Stimulated activated effector memory CD8-positive, alpha-beta T cell treated with anti-CD3 and anti-CD28 coated beads, Interleukin-12 subunit alpha, Interleukin-12 subunit beta, amount 100 ng/mL, for 72 hours (primary cell): ENCODE results near the gene NDUFA12.
"Not testable (repeated sequence)": the region's sequence is repeated elsewhere in the genome, so short reads cannot be mapped to it uniquely, and the experiment has no call there.

ENCODE experiments used
- ATAC-seq: fragments of 150-1000 bp; cut with Tn5 transposase; 2 replicates; pipeline ENCODE4 v1.10.0; 2021
- DNase-seq, 2 donors: peaks; one replicate each; pipeline ENCODE4 v3.0.0; 2021 to 2022; ENCODE audit warnings: low spot score in 2 of 2
- H3K27ac Mint-ChIP-seq: one replicate; pipeline ENCODE4 v1.8.0; 2022; ENCODE audit warnings: mild to moderate bottlenecking, mixed read lengths
- H3K36me3 Mint-ChIP-seq: one replicate; pipeline ENCODE4 v1.8.0; 2022; ENCODE audit warnings: mild to moderate bottlenecking, mixed read lengths
- H3K4me1 Mint-ChIP-seq: one replicate; pipeline ENCODE4 v1.8.0; 2022; ENCODE audit warnings: mixed read lengths
- H3K4me3 Mint-ChIP-seq: one replicate; pipeline ENCODE4 v1.8.0; 2022; ENCODE audit warnings: mild to moderate bottlenecking, mixed read lengths
- H3K9me3 Mint-ChIP-seq: one replicate; pipeline ENCODE4 v1.8.0; 2022; ENCODE audit warnings: mixed read lengths

NDUFA12 gene

DNA sequence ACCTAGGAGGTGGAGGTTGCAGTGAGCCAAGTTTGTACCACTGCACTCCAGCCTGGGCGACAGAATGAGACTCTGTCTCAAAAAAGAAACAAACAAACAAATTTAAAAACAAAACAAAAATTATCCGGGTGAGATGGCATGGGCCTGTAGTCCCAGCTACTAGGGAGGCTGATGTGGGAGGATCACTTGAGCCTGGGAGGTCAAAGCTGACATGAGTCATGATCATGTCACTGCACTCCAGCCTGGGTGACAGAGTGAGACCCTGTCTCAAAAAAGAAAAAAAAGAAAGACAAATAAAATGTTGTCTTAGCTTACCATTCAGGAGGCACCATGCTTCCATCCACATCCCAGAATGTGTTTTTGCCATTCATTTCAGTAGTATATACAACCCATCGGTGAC, 9.6 kb downstream of the NDUFA12 start:
- peaks cover 69% of the 10 kb centered on the region for H3K36me3 Mint-ChIP-seq
- peaks cover 30% of the 10 kb centered on the region for H3K4me1 Mint-ChIP-seq
- not testable (repeated sequence) for H3K9me3 Mint-ChIP-seq, DNase-seq, H3K27ac Mint-ChIP-seq, ATAC-seq, H3K4me3 Mint-ChIP-seq

DNA sequence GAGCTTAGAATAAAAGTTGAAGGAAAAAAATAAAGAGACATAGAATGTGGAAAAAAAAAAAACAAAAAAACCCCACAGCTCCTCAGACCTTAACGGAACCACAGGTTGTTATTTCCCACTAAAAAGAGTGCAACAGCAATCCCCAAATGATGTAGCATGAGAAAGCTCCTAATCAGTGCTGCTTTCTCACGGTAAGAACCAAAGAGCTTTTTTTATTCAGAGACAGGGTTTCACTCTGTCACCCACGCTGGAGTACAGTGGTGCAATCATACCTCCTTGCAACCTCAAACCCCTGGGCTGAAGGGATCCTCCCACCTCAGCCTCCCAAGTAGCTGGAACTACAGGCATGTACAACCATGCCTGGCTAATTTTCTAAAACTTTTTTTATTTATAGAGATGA, 13.3 kb downstream of the NDUFA12 start:
- peaks cover 57% of the 10 kb centered on the region for H3K36me3 Mint-ChIP-seq

DNA sequence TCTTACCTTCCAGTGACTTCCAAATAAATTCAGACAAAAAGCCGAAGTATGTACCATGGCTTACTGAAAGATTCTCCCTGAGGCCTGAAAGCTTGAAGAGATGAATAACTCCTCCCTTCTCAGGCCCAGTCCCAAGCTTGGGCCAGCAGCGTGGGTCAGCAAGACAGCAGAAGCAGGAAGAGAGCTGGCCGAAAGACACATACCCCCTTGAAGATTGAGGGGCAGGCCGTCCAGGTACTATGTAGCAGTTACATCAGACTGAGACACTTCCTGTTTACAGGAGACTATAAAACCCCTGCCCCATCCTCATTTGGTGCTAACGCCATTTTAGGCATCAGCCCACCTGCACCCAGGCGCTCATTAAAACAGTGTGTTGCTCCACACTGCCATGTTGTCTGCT, 15.0 kb downstream of the NDUFA12 start:
- H3K4me1 Mint-ChIP-seq = peaks cover 33% of the 10 kb centered on the region
- H3K9me3 Mint-ChIP-seq = no peaks in the 10 kb centered on the region
- DNase-seq = no peak
- H3K36me3 Mint-ChIP-seq = peaks cover 63% of the 10 kb centered on the region
- H3K27ac Mint-ChIP-seq = peak overlapping the region; percentile 41
- no peak overlapping the region for H3K4me3 Mint-ChIP-seq
- no peak for ATAC-seq

More for the DNA sequence above, 13.3 kb downstream of the NDUFA12 start:
- ATAC-seq (peak; percentile 31), DNase-seq (no peak)
- no peaks in the 10 kb centered on the region for H3K9me3 Mint-ChIP-seq
- peak overlapping the region; percentile 41 for H3K27ac Mint-ChIP-seq
- no peak overlapping the region for H3K4me3 Mint-ChIP-seq
- H3K4me1 Mint-ChIP-seq = peaks cover 28% of the 10 kb centered on the region

DNA sequence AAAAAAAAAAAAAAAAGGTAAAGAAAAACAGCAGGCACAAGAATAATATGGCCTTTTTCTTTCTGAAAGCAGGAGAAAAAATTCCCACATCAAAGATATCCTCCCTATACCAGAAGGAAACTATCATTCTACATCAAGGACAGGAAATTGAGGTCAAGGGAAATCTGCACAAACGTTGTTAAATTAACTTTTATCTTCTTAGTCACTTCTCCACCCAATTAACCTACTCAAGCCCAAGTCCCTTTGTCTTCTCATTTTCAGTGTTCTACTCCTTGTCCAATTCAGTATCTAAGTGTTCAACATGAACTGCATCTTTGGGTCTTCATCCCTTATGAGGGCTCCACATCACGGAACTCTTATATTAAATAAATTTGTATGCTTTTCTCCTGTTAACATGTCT, 15.7 kb downstream of the NDUFA12 start:
- Mint-ChIP-seq H3K4me3 (no peak overlapping the region), H3K4me1 (peaks cover 40% of the 10 kb centered on the region), H3K9me3 (no peaks in the 10 kb centered on the region), H3K36me3 (peaks cover 58% of the 10 kb centered on the region), H3K27ac (peak overlapping the region; percentile 35)
- no peak for ATAC-seq
- DNase-seq = no peak

DNA sequence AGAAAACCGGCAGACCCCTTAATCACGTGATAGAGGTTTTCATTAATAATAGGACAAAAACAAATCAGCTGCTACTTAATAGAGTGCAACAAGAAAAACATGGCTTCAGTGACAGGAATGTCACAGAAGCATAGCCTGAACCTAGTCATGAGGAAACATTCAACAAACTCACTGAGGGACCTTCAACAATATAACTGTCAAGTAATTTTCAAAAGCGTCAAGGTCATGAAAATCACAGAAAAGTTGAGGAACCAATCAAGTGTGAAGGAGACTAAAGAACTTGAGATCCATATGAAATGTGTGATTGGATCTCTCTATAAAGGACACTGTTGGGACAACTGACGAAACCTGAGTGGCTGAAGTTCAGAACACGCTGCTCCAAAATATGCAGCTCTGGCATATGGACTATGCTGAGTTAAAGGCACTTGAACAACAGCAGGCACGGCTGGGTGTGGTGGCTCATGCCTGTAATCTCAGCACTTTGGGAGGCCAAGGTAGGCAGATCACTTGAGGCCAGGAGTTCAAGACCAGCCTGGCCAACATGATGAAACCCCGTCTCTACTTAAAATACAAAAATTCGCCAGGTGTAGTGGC, 16.3 kb downstream of the NDUFA12 start:
- ATAC-seq = no peak
- H3K9me3 Mint-ChIP-seq = no peaks in the 10 kb centered on the region
- no peak for DNase-seq
- peak overlapping the region; percentile 35 for H3K27ac Mint-ChIP-seq
- peaks cover 52% of the 10 kb centered on the region for H3K36me3 Mint-ChIP-seq
- peaks cover 43% of the 10 kb centered on the region for H3K4me1 Mint-ChIP-seq
- H3K4me3 Mint-ChIP-seq = no peak overlapping the region

GRCh38 chr12:94985099-94985498, 18.4 kb downstream of the NDUFA12 start:
- not testable (repeated sequence) for H3K9me3 Mint-ChIP-seq, ATAC-seq, H3K4me3 Mint-ChIP-seq, DNase-seq, H3K27ac Mint-ChIP-seq
- Mint-ChIP-seq H3K36me3 (peaks cover 45% of the 10 kb centered on the region), H3K4me1 (peaks cover 39% of the 10 kb centered on the region)

DNA sequence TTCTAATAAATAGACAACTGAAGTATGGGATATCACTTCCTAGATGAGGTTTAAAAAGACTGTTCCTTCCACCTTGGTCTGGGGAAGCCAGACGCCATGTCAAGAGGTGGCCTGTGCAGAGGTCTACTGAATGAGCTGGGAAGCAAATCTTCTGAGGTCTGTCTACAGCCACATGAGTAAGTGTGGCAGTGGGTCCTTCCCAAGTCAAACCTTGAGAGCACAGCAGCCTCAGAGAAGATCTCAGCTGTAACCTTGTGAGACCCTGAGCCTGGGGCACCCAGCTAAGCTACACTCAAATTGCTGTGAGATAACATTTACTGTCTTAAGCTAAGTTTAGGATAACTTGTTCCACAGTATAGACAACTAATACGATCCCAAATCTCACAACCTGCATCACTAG, 20.2 kb downstream of the NDUFA12 start:
- H3K4me3 Mint-ChIP-seq = no peak overlapping the region
- no peak for ATAC-seq

DNA sequence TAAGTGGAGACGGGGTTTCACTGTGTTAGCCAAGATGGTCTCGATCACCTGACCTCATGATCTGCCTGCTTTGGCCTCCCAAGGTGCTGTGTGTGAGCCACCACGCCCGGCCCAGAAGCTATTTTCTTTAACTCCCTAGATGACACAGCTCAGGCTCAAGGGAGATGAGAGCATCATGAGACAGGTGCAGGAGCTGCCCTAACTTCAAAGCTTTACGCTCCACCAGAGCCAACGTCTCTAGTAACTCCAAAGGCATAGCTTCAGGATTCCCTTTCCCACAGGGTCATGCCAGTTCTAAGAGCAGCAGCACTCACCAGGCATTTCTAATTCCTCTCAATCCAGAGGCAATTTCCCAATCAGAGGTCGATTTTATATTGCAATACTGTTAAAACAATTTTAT, 21.0 kb downstream of the NDUFA12 start:
- no peak overlapping the region for H3K27ac Mint-ChIP-seq
- H3K9me3 Mint-ChIP-seq = no peaks in the 10 kb centered on the region
- ATAC-seq (no peak), DNase-seq (no peak)
- peaks cover 23% of the 10 kb centered on the region for H3K4me1 Mint-ChIP-seq
- H3K4me3 Mint-ChIP-seq = no peak overlapping the region
- peaks cover 41% of the 10 kb centered on the region for H3K36me3 Mint-ChIP-seq

More for the DNA sequence above, 20.2 kb downstream of the NDUFA12 start:
- Mint-ChIP-seq H3K4me1 (peaks cover 24% of the 10 kb centered on the region), H3K27ac (peak overlapping the region; percentile 72), H3K36me3 (peaks cover 41% of the 10 kb centered on the region), H3K9me3 (no peaks in the 10 kb centered on the region)
- DNase-seq = no peak

GRCh38 chr12:94980577-94980976, 22.9 kb downstream of the NDUFA12 start:
- ATAC-seq = no peak
- H3K4me3 Mint-ChIP-seq = no peak overlapping the region
- H3K36me3 Mint-ChIP-seq = peaks cover 34% of the 10 kb centered on the region
- DNase-seq = no peak
- H3K4me1 Mint-ChIP-seq = peaks cover 23% of the 10 kb centered on the region
- H3K27ac Mint-ChIP-seq = no peak overlapping the region
- no peaks in the 10 kb centered on the region for H3K9me3 Mint-ChIP-seq

- H3K27ac Mint-ChIP-seq = no peak overlapping the region
- ATAC-seq = no peak
- H3K4me3 Mint-ChIP-seq = no peak overlapping the region
- H3K36me3 Mint-ChIP-seq = peaks cover 27% of the 10 kb centered on the region
- no peak for DNase-seq
- H3K4me1 Mint-ChIP-seq = peaks cover 23% of the 10 kb centered on the region
- H3K9me3 Mint-ChIP-seq = no peaks in the 10 kb centered on the region
Observed at GRCh38 chr12:94979941-94980340, 23.6 kb downstream of the NDUFA12 start.

GRCh38 chr12:94977766-94978468, 25.6 kb downstream of the NDUFA12 start:
- Mint-ChIP-seq H3K4me1 (peaks cover 12% of the 10 kb centered on the region), H3K36me3 (peaks cover 17% of the 10 kb centered on the region), H3K4me3 (no peak overlapping the region), H3K27ac (no peak overlapping the region), H3K9me3 (no peaks in the 10 kb centered on the region)
- ATAC-seq (no peak), DNase-seq (no peak)

DNA sequence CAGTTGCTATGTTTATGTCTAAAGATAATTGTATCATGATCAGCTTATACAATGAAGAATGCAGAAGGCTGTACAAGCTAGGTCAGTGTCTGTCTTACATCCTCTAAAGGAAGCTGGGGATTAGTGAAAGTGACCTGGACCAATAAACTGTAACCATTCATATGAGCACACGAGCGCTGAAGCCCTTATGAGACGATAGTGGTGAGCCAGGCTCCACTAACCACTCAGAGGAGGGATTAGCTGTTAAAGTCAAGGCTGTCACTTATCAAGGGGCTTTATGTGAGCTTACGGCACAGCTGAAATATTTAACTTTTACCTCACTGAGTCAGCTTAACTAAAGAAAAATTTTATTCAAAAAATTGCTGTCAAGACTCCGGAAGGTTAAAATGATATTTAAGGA, 30.3 kb downstream of the NDUFA12 start:
- no peak overlapping the region for H3K27ac Mint-ChIP-seq
- no peaks in the 10 kb centered on the region for H3K9me3 Mint-ChIP-seq
- ATAC-seq = no peak
- no peak for DNase-seq
- H3K4me1 Mint-ChIP-seq = peaks cover 6% of the 10 kb centered on the region
- H3K4me3 Mint-ChIP-seq = no peak overlapping the region
- H3K36me3 Mint-ChIP-seq = peaks cover 19% of the 10 kb centered on the region

DNA sequence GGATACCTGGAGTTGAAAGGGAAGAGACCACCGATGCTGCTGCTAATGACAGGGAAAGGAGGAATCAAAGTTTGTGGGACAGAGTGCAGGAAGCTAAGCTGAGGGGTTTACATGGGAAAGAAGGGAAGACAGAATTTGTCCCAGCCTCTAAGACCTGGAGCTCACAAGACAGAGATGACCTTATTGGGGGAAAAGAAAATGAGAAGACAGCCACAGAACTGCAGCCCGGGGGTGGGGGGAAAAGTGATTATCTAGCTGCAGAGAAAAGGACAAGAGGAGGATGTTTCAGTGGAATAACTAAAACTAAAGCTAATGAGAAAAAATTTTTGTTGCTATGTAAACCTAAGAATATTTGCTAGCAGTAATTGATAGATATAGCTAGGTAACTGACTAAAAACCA, 30.7 kb downstream of the NDUFA12 start:
- H3K36me3 Mint-ChIP-seq = peaks cover 19% of the 10 kb centered on the region
- no peak overlapping the region for H3K4me3 Mint-ChIP-seq
- ATAC-seq (no peak), DNase-seq (no peak)
- H3K9me3 Mint-ChIP-seq = no peaks in the 10 kb centered on the region
- no peak overlapping the region for H3K27ac Mint-ChIP-seq
- H3K4me1 Mint-ChIP-seq = peaks cover 2% of the 10 kb centered on the region

- Mint-ChIP-seq H3K36me3 (peaks cover 19% of the 10 kb centered on the region), H3K4me3 (no peak overlapping the region), H3K9me3 (no peaks in the 10 kb centered on the region), H3K27ac (no peak overlapping the region), H3K4me1 (no peaks in the 10 kb centered on the region)
- DNase-seq (no peak), ATAC-seq (no peak)
Observed at GRCh38 chr12:94971923-94972322, 31.6 kb downstream of the NDUFA12 start.

DNA sequence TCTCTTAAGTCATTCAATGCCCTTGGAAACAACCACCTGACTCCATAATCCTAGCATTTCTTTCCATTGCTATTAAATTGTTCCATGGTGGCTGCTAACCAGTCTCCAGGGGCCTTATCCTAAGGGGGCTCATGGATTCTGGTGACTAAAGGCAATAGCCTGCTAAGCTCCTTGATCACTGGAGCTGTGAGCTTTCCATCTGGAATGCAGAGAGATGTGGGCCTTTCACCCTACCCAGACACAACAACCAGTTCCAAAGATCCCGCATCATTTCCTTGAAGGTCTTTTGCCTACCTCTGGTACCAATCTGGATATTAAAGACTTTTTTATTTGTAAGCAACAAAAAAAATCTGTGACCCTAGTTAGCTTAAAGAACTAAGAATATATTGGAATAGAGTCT, 32.9 kb downstream of the NDUFA12 start:
- ATAC-seq (no peak), DNase-seq (no peak)
- no peak overlapping the region for H3K4me3 Mint-ChIP-seq
- no peaks in the 10 kb centered on the region for H3K4me1 Mint-ChIP-seq
- peaks cover 19% of the 10 kb centered on the region for H3K36me3 Mint-ChIP-seq
- no peaks in the 10 kb centered on the region for H3K9me3 Mint-ChIP-seq
- H3K27ac Mint-ChIP-seq = no peak overlapping the region

DNA sequence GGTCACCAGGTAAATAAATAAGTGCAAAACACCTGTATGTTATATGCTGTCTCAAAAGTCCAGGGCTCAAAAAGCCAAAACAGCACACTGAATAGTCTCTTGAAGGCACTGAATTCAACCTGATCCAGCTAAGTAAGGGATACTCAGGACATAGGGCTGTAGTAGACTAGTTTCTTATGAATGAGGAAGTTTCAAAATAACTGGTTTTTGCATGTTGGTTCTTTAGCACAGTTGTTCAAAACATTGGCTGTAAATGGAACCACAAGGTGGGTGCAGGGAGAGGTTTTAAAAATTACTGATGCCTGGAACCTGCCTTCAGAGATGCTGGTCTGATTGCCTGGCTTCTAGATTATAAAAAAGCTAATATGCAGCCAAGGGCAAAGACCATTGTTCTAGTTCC, 34.1 kb downstream of the NDUFA12 start:
- Mint-ChIP-seq H3K27ac (no peak overlapping the region), H3K4me1 (no peaks in the 10 kb centered on the region), H3K9me3 (no peaks in the 10 kb centered on the region), H3K4me3 (no peak overlapping the region), H3K36me3 (peaks cover 19% of the 10 kb centered on the region)
- no peak for ATAC-seq
- no peak for DNase-seq
